Lower leg skin (tissue), 3 donors: ENCODE measurements around the gene MAP4K3.

Source experiments
- POLR2A ChIP-seq, 2 donors: fragments of 450-650 bp; IDR thresholded peaks; one replicate each; pipeline ENCODE4 v1.6.1; 2016 to 2017; ENCODE audit warnings: antibody characterized with exemption in 2 of 2, mild to moderate bottlenecking in 1 of 2, moderate library complexity in 1 of 2
- TF ChIP-seq, protein P1 (sequence below), 3 donors: fragments of 450-650 bp; IDR thresholded peaks; one replicate each; pipeline ENCODE4 v1.5.1; 2016; ENCODE audit warnings: antibody characterized with exemption in 3 of 3, mild to moderate bottlenecking in 3 of 3, moderate library complexity in 2 of 3

DNA sequence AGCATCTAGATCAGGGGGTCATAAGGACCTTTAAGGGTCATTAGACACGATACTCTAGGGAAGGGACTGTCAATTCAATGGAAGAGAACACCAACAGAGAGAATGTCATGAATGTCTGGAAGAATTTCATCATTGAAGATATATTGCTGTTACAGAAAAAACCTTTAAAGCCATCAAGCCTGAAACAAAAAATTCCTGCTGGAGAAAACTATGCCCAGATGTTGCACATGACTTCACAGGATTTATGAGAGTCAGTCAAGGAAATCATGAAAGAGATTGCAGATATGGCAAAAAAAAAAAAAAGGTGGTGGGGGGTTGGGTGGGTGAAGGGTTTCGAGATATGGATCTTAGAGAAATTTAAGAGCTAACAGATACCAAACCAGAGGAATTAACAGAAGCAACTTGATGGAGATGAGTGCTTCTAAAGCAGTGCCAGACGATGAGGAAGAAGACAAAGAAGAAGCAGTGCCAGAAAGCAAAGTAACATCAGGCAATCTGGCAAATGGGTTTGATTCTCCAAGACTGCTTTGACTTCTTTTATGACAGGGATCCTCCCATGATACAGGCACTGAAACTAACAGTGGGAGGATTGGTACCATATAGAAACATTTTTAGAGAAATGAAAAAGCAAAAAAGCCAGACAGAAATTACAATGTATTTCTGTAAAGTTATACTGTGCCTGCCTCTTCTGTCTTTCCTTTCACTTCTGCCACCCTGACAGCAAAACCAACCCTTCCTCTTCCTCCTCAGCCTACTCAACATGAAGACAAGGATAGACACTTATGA lies 28.5 kb downstream of the MAP4K3 start:
- TF ChIP-seq, protein P1, sequence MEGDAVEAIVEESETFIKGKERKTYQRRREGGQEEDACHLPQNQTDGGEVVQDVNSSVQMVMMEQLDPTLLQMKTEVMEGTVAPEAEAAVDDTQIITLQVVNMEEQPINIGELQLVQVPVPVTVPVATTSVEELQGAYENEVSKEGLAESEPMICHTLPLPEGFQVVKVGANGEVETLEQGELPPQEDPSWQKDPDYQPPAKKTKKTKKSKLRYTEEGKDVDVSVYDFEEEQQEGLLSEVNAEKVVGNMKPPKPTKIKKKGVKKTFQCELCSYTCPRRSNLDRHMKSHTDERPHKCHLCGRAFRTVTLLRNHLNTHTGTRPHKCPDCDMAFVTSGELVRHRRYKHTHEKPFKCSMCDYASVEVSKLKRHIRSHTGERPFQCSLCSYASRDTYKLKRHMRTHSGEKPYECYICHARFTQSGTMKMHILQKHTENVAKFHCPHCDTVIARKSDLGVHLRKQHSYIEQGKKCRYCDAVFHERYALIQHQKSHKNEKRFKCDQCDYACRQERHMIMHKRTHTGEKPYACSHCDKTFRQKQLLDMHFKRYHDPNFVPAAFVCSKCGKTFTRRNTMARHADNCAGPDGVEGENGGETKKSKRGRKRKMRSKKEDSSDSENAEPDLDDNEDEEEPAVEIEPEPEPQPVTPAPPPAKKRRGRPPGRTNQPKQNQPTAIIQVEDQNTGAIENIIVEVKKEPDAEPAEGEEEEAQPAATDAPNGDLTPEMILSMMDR (IDR thresholded peaks at IDR 0.05) = no peak
- no peak for TF ChIP-seq POLR2A (IDR thresholded peaks at IDR 0.05)
